IMR-90 (cell line): ENCODE data around the gene CAPN10. TPM values are rescaled to one million over a fixed set of nuclear protein-coding genes. Genes with fewer than 3 reads are reported as not detected.

Experiments used
- ATAC-seq: fragments of 200-7000 bp; cut with Tn5 transposase; 2 replicates; pipeline ENCODE4 v1.9.1; 2020; ENCODE audit warnings: low read depth, mild to moderate bottlenecking, moderate library complexity
- BruUV-seq: library from RNA; stranded (reverse); fragments of 400-500 nt; replicated peaks from 2 replicates; lab custom pipeline; 2021; lab: Mats Ljungman, UMichigan
- CTCF ChIA-PET: fragments of 300-600 bp; formaldehyde crosslinking; extraction: SDS; loops from one replicate; lab custom pipeline; 2021; ENCODE audit warnings: antibody characterized with exemption; lab: Yijun Ruan, JAX
- POLR2A ChIA-PET: fragments of 300-600 bp; sonication (Branson Sonifier 250); formaldehyde crosslinking; loops from one replicate; lab custom pipeline; 2022; ENCODE audit warnings: antibody characterized with exemption; ENCODE audit not compliant: unreplicated experiment; lab: Charles Lee
- DNase-seq: peaks from one replicate; pipeline ENCODE4 v3.0.0; 2013
- H2AFZ ChIP-seq: replicated peaks from 2 replicates; pipeline ENCODE3; 2013; ENCODE audit warnings: low read length, mild to moderate bottlenecking; ENCODE audit not compliant: poor library complexity
- H2AK5ac ChIP-seq: 2 replicates; pipeline ENCODE4 v1.6.1; 2013; ENCODE audit warnings: low read depth, low read length, inconsistent platforms
- H2AK9ac ChIP-seq: replicated peaks from 2 replicates; pipeline ENCODE3; 2013; ENCODE audit warnings: mild to moderate bottlenecking, low read depth, low read length, moderate library complexity; ENCODE audit not compliant: poor library complexity
- H2BK120ac ChIP-seq: 2 replicates; pipeline ENCODE4 v1.6.1; 2013; ENCODE audit warnings: low read depth, low read length, inconsistent platforms
- H2BK15ac ChIP-seq: 3 replicates; pipeline ENCODE4 v1.6.1; 2013; ENCODE audit warnings: low read depth, low read length, inconsistent platforms
- H2BK20ac ChIP-seq: 2 replicates; pipeline ENCODE4 v1.6.1; 2013; ENCODE audit warnings: low read depth, mild to moderate bottlenecking, inconsistent platforms, low read length, moderate library complexity
- H2BK5ac ChIP-seq: 2 replicates; pipeline ENCODE4 v1.6.1; 2013; ENCODE audit warnings: mild to moderate bottlenecking, low read depth, low read length, inconsistent platforms; ENCODE audit not compliant: poor library complexity, severe bottlenecking
- H3K14ac ChIP-seq: replicated peaks from 2 replicates; pipeline ENCODE4 v1.6.1; 2013; ENCODE audit warnings: low read depth, low read length, inconsistent platforms
- H3K18ac ChIP-seq: 2 replicates; pipeline ENCODE4 v1.6.1; 2013; ENCODE audit warnings: low read depth, low read length, control low read depth
- H3K23ac ChIP-seq: 2 replicates; pipeline ENCODE4 v1.6.1; 2013; ENCODE audit warnings: low read depth, low read length, inconsistent platforms
- H3K27ac ChIP-seq: 2 replicates; pipeline ENCODE4 v1.5.1; 2013; ENCODE audit warnings: mild to moderate bottlenecking, control low read depth, low read length; ENCODE audit not compliant: insufficient read depth
- H3K27me3 ChIP-seq: 2 replicates; pipeline ENCODE4 v1.6.1; 2013; ENCODE audit warnings: low read length; ENCODE audit not compliant: control insufficient read depth, insufficient read depth
- H3K36me3 ChIP-seq: 2 replicates; pipeline ENCODE4 v1.6.1; 2013; ENCODE audit warnings: low read length, mixed read lengths; ENCODE audit not compliant: control insufficient read depth, insufficient read depth
- H3K4ac ChIP-seq: 2 replicates; pipeline ENCODE4 v1.6.1; 2013; ENCODE audit warnings: low read depth, low read length, inconsistent platforms
- H3K4me1 ChIP-seq: 2 replicates; pipeline ENCODE4 v1.6.1; 2013; ENCODE audit warnings: low read length, mixed read lengths; ENCODE audit not compliant: control insufficient read depth, insufficient read depth
- H3K4me2 ChIP-seq: 2 replicates; pipeline ENCODE4 v1.6.1; 2013; ENCODE audit warnings: low read depth, mild to moderate bottlenecking, control low read depth, low read length, moderate library complexity
- H3K4me3 ChIP-seq: 2 replicates; pipeline ENCODE4 v1.5.1; 2013; ENCODE audit warnings: low read depth, mild to moderate bottlenecking, control low read depth, low read length, moderate library complexity; ENCODE audit not compliant: insufficient read depth
- H3K56ac ChIP-seq: 2 replicates; pipeline ENCODE4 v1.6.1; 2013; ENCODE audit warnings: low read length, inconsistent platforms; ENCODE audit not compliant: insufficient read depth; ENCODE audit errors: extremely low read depth
- H3K79me1 ChIP-seq, 2 experiments: 2 replicates each; pipeline ENCODE4 v1.6.1; 2013; ENCODE audit warnings: low read length in 2 of 2, inconsistent platforms in 1 of 2, low read depth in 1 of 2
- H3K9ac ChIP-seq: 2 replicates; pipeline ENCODE4 v1.6.1; 2013; ENCODE audit warnings: low read depth, low read length, control low read depth
- H3K9me1 ChIP-seq: 2 replicates; pipeline ENCODE4 v1.6.1; 2013; ENCODE audit warnings: low read length, inconsistent platforms; ENCODE audit not compliant: insufficient read depth
- H3K9me3 ChIP-seq: 2 replicates; pipeline ENCODE4 v1.6.1; 2013; ENCODE audit warnings: low read length; ENCODE audit not compliant: control insufficient read depth, insufficient read depth
- H4K20me1 ChIP-seq: 2 replicates; pipeline ENCODE4 v1.6.1; 2013; ENCODE audit warnings: low read length, inconsistent platforms; ENCODE audit not compliant: insufficient read depth
- H4K5ac ChIP-seq: 2 replicates; pipeline ENCODE4 v1.6.1; 2013; ENCODE audit warnings: mild to moderate bottlenecking, low read depth, low read length, control low read depth
- H4K8ac ChIP-seq, 2 experiments: 2 replicates each; pipeline ENCODE4 v1.6.1; 2013; ENCODE audit warnings: low read depth in 2 of 2, low read length in 2 of 2, control low read depth in 1 of 2, inconsistent platforms in 1 of 2
- H4K91ac ChIP-seq: 2 replicates; pipeline ENCODE4 v1.6.1; 2013; ENCODE audit warnings: low read depth, low read length, inconsistent platforms; ENCODE audit not compliant: insufficient read depth
- BHLHE40 ChIP-seq: fragments of 150-350 bp; IDR thresholded peaks from 2 replicates; pipeline ENCODE4 v1.6.1; 2016; ENCODE audit warnings: mild to moderate bottlenecking, low read depth, low read length
- CEBPB ChIP-seq: IDR thresholded peaks from 2 replicates; pipeline ENCODE4 v1.6.1; 2012; ENCODE audit warnings: low read depth, low read length, improper control_type of control experiment
- CHD1 ChIP-seq: IDR thresholded peaks from 2 replicates; pipeline ENCODE4 v1.6.1; 2012; ENCODE audit warnings: low read depth, low read length, improper control_type of control experiment
- CTCF ChIP-seq: conservative IDR thresholded peaks from 2 replicates; pipeline ENCODE4 v1.5.1; 2012; ENCODE audit warnings: mild to moderate bottlenecking, low read depth, low read length, improper control_type of control experiment
- ELK1 ChIP-seq: fragments of 150-350 bp; IDR thresholded peaks from 2 replicates; pipeline ENCODE4 v1.6.1; 2016; ENCODE audit warnings: low read depth, mild to moderate bottlenecking, low read length, moderate library complexity, borderline replicate concordance
- FOS ChIP-seq: fragments of 150-350 bp; IDR thresholded peaks from 2 replicates; pipeline ENCODE4 v1.6.1; 2016; ENCODE audit warnings: low read depth, low read length
- MAFK ChIP-seq: IDR thresholded peaks from 2 replicates; pipeline ENCODE4 v1.6.1; 2012; ENCODE audit warnings: low read depth, low read length, improper control_type of control experiment
- MXI1 ChIP-seq: IDR thresholded peaks from 2 replicates; pipeline ENCODE4 v1.6.1; 2012; ENCODE audit warnings: low read depth, mild to moderate bottlenecking, low read length, moderate library complexity, borderline replicate concordance
- NFE2L2 ChIP-seq: fragments of 150-350 bp; IDR thresholded peaks from 2 replicates; pipeline ENCODE4 v1.6.1; 2016; ENCODE audit warnings: low read depth, mild to moderate bottlenecking, low read length
- POLR2A ChIP-seq: IDR thresholded peaks from 2 replicates; pipeline ENCODE4 v1.6.1; 2012; ENCODE audit warnings: mild to moderate bottlenecking, low read depth, low read length
- RAD21 ChIP-seq: IDR thresholded peaks from 2 replicates; pipeline ENCODE4 v1.6.1; 2012; ENCODE audit warnings: low read length, improper control_type of control experiment
- RFX5 ChIP-seq: IDR thresholded peaks from 2 replicates; pipeline ENCODE4 v1.8.0; 2012; ENCODE audit warnings: low read depth, mild to moderate bottlenecking, low read length, moderate library complexity
- SMC3 ChIP-seq: fragments of 150-350 bp; IDR thresholded peaks from 2 replicates; pipeline ENCODE4 v1.6.1; 2016; ENCODE audit warnings: low read depth, mild to moderate bottlenecking, antibody characterized with exemption, low read length, moderate library complexity
- USF2 ChIP-seq: fragments of 150-350 bp; IDR thresholded peaks from 2 replicates; pipeline ENCODE4 v1.6.1; 2017; ENCODE audit warnings: mild to moderate bottlenecking, antibody characterized with exemption, low read length, low read depth
- WGBS, 2 experiments: methylation state at CpG; one replicate each; pipeline versions ENCODE4 v1.1.5 to v1.1.7; 2013; ENCODE audit warnings: missing lambda C conversion rate in 2 of 2; ENCODE audit not compliant: insufficient read length in 1 of 2; ENCODE audit errors: extremely low coverage in 2 of 2; 5-methylcytosine and 5-hydroxymethylcytosine counted together
- dilution Hi-C: fragments of 300-500 bp; cut with HindIII; formaldehyde crosslinking; loops from one replicate; pipeline ENCODE4 v1.14.3; 2018; ENCODE audit warnings: low sequenced_read_pairs; ENCODE audit not compliant: unreplicated experiment
- in situ Hi-C: fragments of 300-500 bp; cut with MboI; formaldehyde crosslinking; loops from 3 replicates; pipeline ENCODE4 v1.14.3; 2019; ENCODE audit warnings: low sequenced_read_pairs, inconsistent platforms, mixed read lengths
- intact Hi-C: fragments of 100-400 bp; cut with micrococcal nuclease; formaldehyde crosslinking; loops from 2 replicates; pipeline ENCODE4 v1.10.0; 2022
- polyA plus RNA-seq, 3 experiments: library from polyadenylated mRNA; depleted of rRNA; stranded (reverse); fragments of >200 nt; gene quantifications; 2 replicates each; pipeline ENCODE4 v1.2.3, GENCODE V29; 2012; ENCODE audit warnings: low replicate concordance in 1 of 3
- total RNA-seq: library from RNA; depleted of rRNA; stranded (reverse); fragments of >200 nt; gene quantifications from 2 replicates; pipeline ENCODE4 v1.2.3, GENCODE V29; 2012

Gene CAPN10
- total and polyA plus RNA-seq, 2 of the 4 experiments (the other 2 are of a cell fraction): 6.3 to 20.9 TPM

GRCh38 chr2:240636563-240637115 lies 50.1 kb downstream of the CAPN10 start:
- Histone ChIP-seq H3K27me3 (peaks cover 12% of the 10 kb centered on the region), H3K4ac (no peak overlapping the region), H4K5ac (no peak overlapping the region), H3K4me1 (no peaks in the 10 kb centered on the region), H3K23ac (no peak overlapping the region), H2BK120ac (no peak overlapping the region), H2BK20ac (no peak overlapping the region), H3K9me3 (peaks cover 11% of the 10 kb centered on the region), H3K36me3 (no peaks in the 10 kb centered on the region), H4K20me1 (no peaks in the 10 kb centered on the region), H2AFZ (no peak overlapping the region), H3K27ac (no peak overlapping the region), H2AK9ac (no peak overlapping the region), H3K4me3 (no peak overlapping the region), H3K56ac (no peak overlapping the region), H3K4me2 (no peak overlapping the region), H3K14ac (no peak overlapping the region), H2BK15ac (no peak overlapping the region), H2BK5ac (no peak overlapping the region), H4K91ac (no peak overlapping the region), H4K8ac (no peak overlapping the region), H3K18ac (no peak overlapping the region), H3K9ac (no peak overlapping the region), H3K79me1 (no peaks in the 10 kb centered on the region), H3K9me1 (no peaks in the 10 kb centered on the region), H2AK5ac (no peak overlapping the region)
- ChIA-PET POLR2A (no interaction called here), CTCF (no interaction called here)
- no peak for ATAC-seq
- intact Hi-C loops: no loop called here
- TF ChIP-seq CEBPB: no peak
- no peak for TF ChIP-seq USF2
- TF ChIP-seq MAFK: no peak
- TF ChIP-seq CTCF: no peak
- TF ChIP-seq RFX5: no peak
- no peak for TF ChIP-seq CHD1
- TF ChIP-seq ELK1: no peak
- TF ChIP-seq FOS: no peak
- TF ChIP-seq POLR2A: no peak
- no peak for TF ChIP-seq BHLHE40
- TF ChIP-seq RAD21: no peak
- no peak for TF ChIP-seq SMC3
- no peak for TF ChIP-seq MXI1
- no peak for TF ChIP-seq NFE2L2
- DNase-seq: no peak
- in situ Hi-C loops: no loop called here
- no TSS peak for BruUV-seq
- WGBS, 2 experiments: 64% methylated on average over 6 of the region's 11 CpGs; no CpG with 5 or more reads in 1 of the 2 experiments
- dilution Hi-C loops: no loop called here
